VCaP (cell line): ENCODE results near the gene AUTS2.
A peak's percentile ranks its signal among the peaks of the same experiment; 100 is the strongest.

Experiments used
- H3K27ac ChIP-seq: fragments of 450-650 bp; 2 replicates; pipeline ENCODE4 v1.5.1; 2017
- CTCF ChIP-seq: fragments of 450-650 bp; conservative IDR thresholded peaks from 2 replicates; pipeline ENCODE4 v1.5.1; 2017; ENCODE audit warnings: mild to moderate bottlenecking, moderate library complexity

AUTS2 gene

DNA sequence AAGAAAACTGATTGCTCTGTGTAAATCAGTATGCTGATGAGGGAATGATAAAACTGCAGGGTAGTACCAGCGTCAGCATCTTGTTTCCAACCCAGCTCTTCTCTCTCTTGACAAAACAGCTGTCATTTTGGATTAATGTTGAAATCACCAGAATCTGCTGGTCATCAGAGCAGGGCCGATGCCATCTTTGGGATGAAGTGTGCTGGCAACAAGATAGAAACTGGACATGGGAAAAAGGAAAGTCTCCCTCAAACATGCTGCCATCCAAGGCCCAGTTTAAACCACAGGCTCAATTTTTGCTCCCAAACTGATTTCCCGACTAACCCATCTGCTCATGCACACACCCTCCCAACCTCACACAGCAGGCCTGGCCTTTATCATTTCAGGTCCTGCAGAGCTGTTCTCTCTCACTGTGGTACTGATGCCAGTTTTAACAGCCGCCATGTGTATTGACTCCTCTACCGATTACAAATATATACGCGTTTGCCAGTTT, 285.2 kb downstream of the AUTS2 start:
- TF ChIP-seq CTCF = no peak
- no peak overlapping the region for H3K27ac ChIP-seq

DNA sequence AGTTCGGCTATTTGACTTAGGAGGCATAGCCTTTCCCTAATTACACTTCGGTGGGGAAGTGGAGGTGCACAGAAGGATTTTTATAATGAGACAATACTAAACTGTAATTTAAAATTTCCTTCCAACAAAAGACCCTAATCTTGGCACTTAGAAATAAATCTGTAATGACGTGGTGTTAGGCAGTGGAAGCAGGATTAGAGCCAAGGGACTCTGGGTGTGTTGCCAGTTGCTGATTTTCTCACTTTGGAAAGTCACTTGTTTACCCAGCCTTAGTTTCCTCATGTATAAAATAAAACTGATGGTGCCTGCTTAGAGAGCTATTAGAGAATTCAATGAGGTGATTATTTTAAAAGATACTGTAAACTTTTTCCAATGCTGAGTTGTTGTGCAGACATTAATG, 287.2 kb downstream of the AUTS2 start:
- TF ChIP-seq CTCF = no peak
- no peak overlapping the region for H3K27ac ChIP-seq

DNA sequence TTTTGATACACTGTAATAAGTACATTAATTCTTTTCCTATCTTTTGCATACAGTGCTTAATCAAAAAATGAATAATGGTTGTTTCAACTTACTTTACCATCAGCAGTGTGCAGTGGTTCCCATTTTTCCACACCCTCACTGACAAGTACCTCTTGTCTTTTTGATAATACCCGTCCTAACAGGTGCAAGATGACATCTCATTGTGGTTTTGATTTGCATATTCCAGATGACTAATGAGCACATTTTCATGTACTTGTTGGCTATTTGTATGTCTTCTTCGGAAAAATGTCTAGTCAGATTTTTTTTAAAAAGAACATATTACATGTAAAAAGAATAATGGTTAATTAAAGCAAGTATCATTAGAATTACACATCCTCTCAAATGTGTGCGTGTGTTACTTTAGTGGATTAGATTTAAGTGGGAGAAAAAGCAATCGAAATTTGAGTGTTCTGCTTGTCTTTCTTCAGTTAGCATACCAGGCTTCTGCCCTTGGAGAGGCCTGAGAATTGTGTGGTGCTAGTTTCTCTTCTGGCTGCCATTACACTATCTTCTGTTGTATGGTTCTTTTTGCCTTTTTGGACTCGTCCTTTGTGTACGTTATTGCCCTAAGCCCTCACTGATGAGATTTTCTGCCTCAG, 291.2 kb downstream of the AUTS2 start:
- no peak overlapping the region for H3K27ac ChIP-seq

DNA sequence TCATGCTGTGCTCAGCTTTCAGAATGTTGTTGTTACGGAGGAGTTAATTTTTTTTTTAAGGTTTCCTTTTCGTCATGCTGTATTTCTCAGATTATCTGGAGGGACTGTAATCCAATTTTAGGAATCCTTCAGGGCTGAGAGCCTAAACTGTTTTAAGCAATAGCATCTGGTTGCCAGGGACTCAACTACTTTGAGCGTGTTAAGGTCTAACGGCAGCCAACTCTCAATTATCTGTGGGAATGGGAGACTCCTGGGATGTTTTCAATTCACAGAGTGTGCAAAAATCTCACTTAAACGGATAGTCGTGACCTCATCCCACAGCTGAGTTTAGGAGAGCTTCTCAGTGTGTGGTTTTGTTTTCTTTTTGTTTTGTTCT, 291.7 kb downstream of the AUTS2 start:
- H3K27ac ChIP-seq = no peak overlapping the region
- no peak for TF ChIP-seq CTCF

More for the DNA sequence above, 291.2 kb downstream of the AUTS2 start:
- TF ChIP-seq CTCF = no peak

DNA sequence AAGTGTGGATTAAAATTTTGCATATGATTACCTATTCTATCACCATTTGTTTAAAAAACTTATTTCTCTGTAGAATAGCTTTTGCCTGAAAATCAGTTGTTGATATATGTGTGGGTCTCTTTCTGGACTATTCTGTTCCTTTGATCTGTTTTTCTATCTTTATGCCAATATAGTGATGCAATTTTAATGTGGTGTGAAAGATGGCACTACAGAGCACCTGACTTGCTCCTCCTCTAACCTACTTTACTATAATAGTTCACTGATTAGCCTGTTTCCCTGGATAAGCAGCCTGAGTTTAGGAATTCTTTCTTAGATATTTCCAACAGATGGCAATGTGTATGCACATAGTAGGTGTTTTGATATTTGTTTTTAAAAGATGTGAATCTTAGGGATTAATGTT, 294.5 kb downstream of the AUTS2 start:
- peak; percentile 61 for TF ChIP-seq CTCF
- no peak overlapping the region for H3K27ac ChIP-seq

DNA sequence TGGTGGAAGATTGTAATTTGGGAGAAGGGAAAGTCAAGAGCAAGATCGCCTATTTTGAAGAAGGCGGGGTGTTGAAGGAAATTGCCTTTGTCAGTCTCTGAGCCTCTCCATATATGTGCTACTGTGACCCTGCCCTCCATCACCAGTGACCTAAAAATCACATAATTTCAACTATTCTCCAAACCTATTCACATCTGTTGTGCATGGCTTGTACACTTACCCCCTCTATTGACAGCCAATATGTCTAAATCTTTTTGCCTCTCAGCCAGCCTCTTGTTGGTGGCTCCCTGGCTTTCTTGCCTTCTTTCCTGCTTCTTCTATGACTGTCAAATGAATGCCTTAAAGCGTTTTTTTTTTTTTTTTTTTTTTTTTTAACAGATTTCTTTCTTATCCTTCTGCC, 295.6 kb downstream of the AUTS2 start:
- TF ChIP-seq CTCF = peak; percentile 78
- H3K27ac ChIP-seq = no peak overlapping the region

DNA sequence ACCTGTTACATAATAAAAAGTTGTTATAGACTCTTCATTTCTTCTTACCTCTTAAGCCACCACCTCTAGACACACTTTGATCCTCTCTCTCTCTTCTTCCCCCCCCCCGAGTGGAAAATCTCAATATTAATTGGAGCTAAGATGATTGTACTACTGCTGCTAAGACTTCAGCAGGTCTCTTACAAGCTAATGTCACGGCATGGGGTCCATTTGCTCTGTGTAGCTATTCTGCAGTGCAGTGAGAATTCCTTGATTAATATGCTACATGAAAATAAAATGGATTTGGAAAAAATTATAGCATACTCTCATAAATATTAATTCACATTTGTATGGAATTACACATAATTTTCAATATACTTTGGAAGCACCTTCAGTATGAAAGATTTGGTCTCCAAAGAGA, 297.2 kb downstream of the AUTS2 start:
- TF ChIP-seq CTCF = no peak
- no peak overlapping the region for H3K27ac ChIP-seq
